Right lobe of liver (tissue), 6 donors: ENCODE measurements around the gene GNGT2. TPM values are rescaled to one million over a fixed set of nuclear protein-coding genes. Genes with fewer than 3 reads are reported as not detected.

Source experiments
- ATAC-seq, 4 donors: fragments of 200-7000 bp; cut with Tn5 transposase; one replicate each; pipeline ENCODE4 v1.9.1; 2020; ENCODE audit warnings: mild to moderate bottlenecking in 4 of 4, moderate library complexity in 4 of 4
- DNase-seq, 3 donors: peaks; one replicate each; pipeline ENCODE4 v3.0.0-alpha.2; 2020
- H3K27ac ChIP-seq, 3 donors: fragments of 200-600 bp; one replicate each; pipeline ENCODE4 v1.8.0; 2022
- H3K27me3 ChIP-seq, 2 donors: fragments of 200-600 bp; one replicate each; pipeline ENCODE4 v1.8.0; 2022
- H3K36me3 ChIP-seq, 4 donors: fragments of 200-600 bp; sonication (generic) in 1 of 4; one replicate each; pipeline versions ENCODE4 v1.5.1 to v1.8.0; 2017 to 2022; ENCODE audit warnings: control low read depth in 1 of 4
- H3K4me1 ChIP-seq, 4 donors: fragments of 200-600 bp; sonication (generic) in 1 of 4; one replicate each; pipeline versions ENCODE4 v1.5.1 to v1.8.0; 2017 to 2022; ENCODE audit warnings: control low read depth in 1 of 4
- H3K4me3 ChIP-seq, 3 donors: fragments of 200-600 bp; one replicate each; pipeline ENCODE4 v1.8.0; 2022
- H3K9me3 ChIP-seq, 4 donors: fragments of 200-600 bp; sonication (generic) in 1 of 4; one replicate each; pipeline versions ENCODE4 v1.5.1 to v1.8.0; 2017 to 2022; ENCODE audit warnings: control low read depth in 1 of 4
- POLR2A ChIP-seq: fragments of 450-650 bp; IDR thresholded peaks from one replicate; pipeline ENCODE4 v1.6.1; 2017; ENCODE audit warnings: antibody characterized with exemption, mild to moderate bottlenecking
- WGBS: methylation state at CpG from one replicate; pipeline ENCODE4 v1.1.6; 2018; ENCODE audit warnings: low coverage, low lambda C conversion rate; ENCODE audit not compliant: insufficient coverage; ENCODE audit errors: missing lambda C conversion rate; 5-methylcytosine and 5-hydroxymethylcytosine counted together
- intact Hi-C, 2 donors: fragments of 100-400 bp; cut with DNase I; formaldehyde crosslinking; loops; one replicate each; pipeline versions ENCODE4 v1.11.2 to v1.14.1; 2022
- total RNA-seq, 6 experiments: library from RNA; depleted of rRNA in 2 of 6; stranded (reverse); fragments of >200 nt in 2 of 6; fragmentation: NEBNext Ultra II Directional in 3 of 6; extraction: Animal tissue kit (Norgen Biotek cat#: 25700) in 3 of 6; gene quantifications; one replicate each; pipeline versions ENCODE4 v1.1.0 to v1.2.4, GENCODE V29; 2016 to 2023
- TF ChIP-seq, protein P1 (sequence below), 4 donors: fragments of 200-600 bp in 3 of 4; fragments of 450-650 bp in 1 of 4; IDR thresholded peaks; one replicate each; pipeline versions ENCODE4 v1.5.1 to v1.8.0; 2016 to 2022; ENCODE audit warnings: antibody characterized with exemption in 4 of 4, mild to moderate bottlenecking in 2 of 4
- donor health status: DM: no; HTN: yes; CAD: no.
- donor health status: DM: no; HTN: no; CAD: no.
- donor health status: DM: no; HTN: no; CAD: no.
- donor health status: DM: no; HTN: yes; CAD: no.
- donor health status: DM: no; HTN: yes; CAD: no.

The GNGT2 gene
- total RNA-seq, 6 experiments from 2014 or later, result 0.61 to 1.6 (median 1.2) TPM

GRCh38 chr17:49244839-49245238 lies 34.5 kb upstream of the GNGT2 start:
- ATAC-seq (no peak), DNase-seq (no peak)
- Histone ChIP-seq H3K27ac (no peak overlapping the region), H3K36me3 (no peaks in the 10 kb centered on the region), H3K9me3 (no peaks in the 10 kb centered on the region), H3K4me1 (no peaks in the 10 kb centered on the region), H3K4me3 (no peak overlapping the region), H3K27me3 (no peaks in the 10 kb centered on the region)
- no peak for TF ChIP-seq POLR2A
- TF ChIP-seq, protein P1, sequence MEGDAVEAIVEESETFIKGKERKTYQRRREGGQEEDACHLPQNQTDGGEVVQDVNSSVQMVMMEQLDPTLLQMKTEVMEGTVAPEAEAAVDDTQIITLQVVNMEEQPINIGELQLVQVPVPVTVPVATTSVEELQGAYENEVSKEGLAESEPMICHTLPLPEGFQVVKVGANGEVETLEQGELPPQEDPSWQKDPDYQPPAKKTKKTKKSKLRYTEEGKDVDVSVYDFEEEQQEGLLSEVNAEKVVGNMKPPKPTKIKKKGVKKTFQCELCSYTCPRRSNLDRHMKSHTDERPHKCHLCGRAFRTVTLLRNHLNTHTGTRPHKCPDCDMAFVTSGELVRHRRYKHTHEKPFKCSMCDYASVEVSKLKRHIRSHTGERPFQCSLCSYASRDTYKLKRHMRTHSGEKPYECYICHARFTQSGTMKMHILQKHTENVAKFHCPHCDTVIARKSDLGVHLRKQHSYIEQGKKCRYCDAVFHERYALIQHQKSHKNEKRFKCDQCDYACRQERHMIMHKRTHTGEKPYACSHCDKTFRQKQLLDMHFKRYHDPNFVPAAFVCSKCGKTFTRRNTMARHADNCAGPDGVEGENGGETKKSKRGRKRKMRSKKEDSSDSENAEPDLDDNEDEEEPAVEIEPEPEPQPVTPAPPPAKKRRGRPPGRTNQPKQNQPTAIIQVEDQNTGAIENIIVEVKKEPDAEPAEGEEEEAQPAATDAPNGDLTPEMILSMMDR (IDR thresholded peaks at IDR 0.05), result no peak
- whole genome bisulfite sequencing, result 63% methylated on average over 2 of the region's 4 CpGs
- intact Hi-C loops, result no loop called here

- WGBS, result 67% methylated on average over 3 of the region's 5 CpGs
- Histone ChIP-seq H3K9me3 (no peaks in the 10 kb centered on the region), H3K4me3 (no peak overlapping the region), H3K27me3 (no peaks in the 10 kb centered on the region), H3K4me1 (no peaks in the 10 kb centered on the region), H3K27ac (no peak overlapping the region), H3K36me3 (no peaks in the 10 kb centered on the region)
- no peak for ATAC-seq
- no peak for DNase-seq
- no peak for TF ChIP-seq POLR2A
- TF ChIP-seq, protein P1 (IDR thresholded peaks at IDR 0.05), result no peak
- intact Hi-C loops, result no loop called here
These were observed 32.4 kb upstream of the GNGT2 start for GRCh38 chr17:49242813-49243212.

- Histone ChIP-seq H3K27ac (no peak overlapping the region), H3K4me1 (no peaks in the 10 kb centered on the region), H3K4me3 (no peak overlapping the region), H3K36me3 (no peaks in the 10 kb centered on the region), H3K27me3 (no peaks in the 10 kb centered on the region), H3K9me3 (no peaks in the 10 kb centered on the region)
- DNase-seq (no peak), ATAC-seq (no peak)
- intact Hi-C loops, result no loop called here
- 64% methylated on average over 7 of the region's 9 CpGs for WGBS
- TF ChIP-seq, protein P1 (IDR thresholded peaks at IDR 0.05), result no peak
- no peak for TF ChIP-seq POLR2A
These were observed 31.5 kb upstream of the GNGT2 start for GRCh38 chr17:49241692-49242397.

DNA sequence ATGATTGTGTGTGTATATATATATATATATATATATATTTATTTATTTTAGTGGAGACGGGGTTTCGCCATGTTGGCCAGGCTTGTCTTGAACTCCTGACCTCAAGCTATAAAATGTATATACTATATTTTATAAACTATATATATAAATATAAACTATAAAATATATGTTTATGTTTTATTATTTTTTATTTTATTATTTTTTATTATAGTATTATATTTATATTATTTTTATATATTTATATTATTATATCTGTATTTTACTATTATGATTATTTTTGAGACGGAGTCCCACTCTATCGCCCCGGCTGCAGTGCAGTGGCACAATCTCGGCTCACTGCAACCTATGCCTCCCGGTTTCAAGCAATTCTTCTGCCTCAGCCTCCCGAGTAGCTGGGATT lies 30.7 kb upstream of the GNGT2 start:
- Histone ChIP-seq H3K27ac (no peak overlapping the region), H3K27me3 (no peaks in the 10 kb centered on the region), H3K4me3 (no peak overlapping the region), H3K4me1 (no peaks in the 10 kb centered on the region), H3K9me3 (no peaks in the 10 kb centered on the region), H3K36me3 (no peaks in the 10 kb centered on the region)
- DNase-seq, result no peak
- WGBS, result 77% methylated on average over 8 of the region's 8 CpGs
- TF ChIP-seq, protein P1 (IDR thresholded peaks at IDR 0.05), result no peak
- TF ChIP-seq POLR2A, result no peak
- intact Hi-C loops, result no loop called here
- ATAC-seq, result no peak
